Liver (tissue), 3 donors: ENCODE measurements around the gene MN1.

ENCODE experiments used
- ATF3 ChIP-seq: IDR thresholded peaks from 2 replicates; pipeline ENCODE4 v1.6.1; 2016; ENCODE audit warnings: antibody characterized with exemption
- CTCF ChIP-seq: fragments of 150-350 bp; IDR thresholded peaks from 2 replicates; pipeline ENCODE4 v1.5.1; 2017; ENCODE audit warnings: improper control_type of control experiment, low read depth, low read length; ENCODE audit not compliant: missing input control
- FOXA1 ChIP-seq: IDR thresholded peaks from 2 replicates; pipeline ENCODE4 v1.6.1; 2016; ENCODE audit warnings: antibody characterized with exemption
- GABPA ChIP-seq, 2 donors: IDR thresholded peaks in 1 of 2; conservative IDR thresholded peaks in 1 of 2; 2 replicates each; pipeline ENCODE4 v1.6.1; 2016; ENCODE audit warnings: antibody characterized with exemption in 2 of 2, mild to moderate bottlenecking in 1 of 2, moderate library complexity in 1 of 2
- MAX ChIP-seq: IDR thresholded peaks from 2 replicates; pipeline ENCODE4 v1.6.1; 2016; ENCODE audit warnings: antibody characterized with exemption
- RAD21 ChIP-seq, 2 donors: IDR thresholded peaks; 2 replicates each; pipeline ENCODE4 v1.6.1; 2016; ENCODE audit warnings: antibody characterized with exemption in 2 of 2, mild to moderate bottlenecking in 2 of 2
- SP1 ChIP-seq: IDR thresholded peaks from 2 replicates; pipeline ENCODE4 v1.6.1; 2018; ENCODE audit warnings: antibody characterized with exemption, mild to moderate bottlenecking
- YY1 ChIP-seq: IDR thresholded peaks from 2 replicates; pipeline ENCODE4 v1.6.1; 2016; ENCODE audit warnings: antibody characterized with exemption, mild to moderate bottlenecking
- ZBTB33 ChIP-seq: IDR thresholded peaks from 2 replicates; pipeline ENCODE4 v1.6.1; 2016; ENCODE audit warnings: antibody characterized with exemption
- donor health status: healthy.
- donor health status: healthy.

GRCh38 chr22:27745154-27745553 is 56.4 kb downstream of the MN1 start:
- TF ChIP-seq RAD21 (IDR thresholded peaks at IDR 0.05) = no peak
- no peak for TF ChIP-seq FOXA1
- TF ChIP-seq SP1 = no peak
- TF ChIP-seq CTCF = no peak
- TF ChIP-seq YY1 = no peak
- TF ChIP-seq MAX = no peak
- no peak for TF ChIP-seq ZBTB33
- TF ChIP-seq ATF3 = no peak
- no peak for TF ChIP-seq GABPA (IDR thresholded peaks at IDR 0.05 in 1 of 2, conservative IDR thresholded peaks at IDR 0.05 in 1 of 2)
